Heart right ventricle (tissue), 16 donors: ENCODE data around the gene ARMC8. TPM values are rescaled to one million over a fixed set of nuclear protein-coding genes. Genes with fewer than 3 reads are reported as not detected.

Experiments used
- ATAC-seq, 8 donors: fragments of 200-7000 bp; cut with Tn5 transposase; one replicate each; pipeline ENCODE4 v1.9.1; 2020; ENCODE audit warnings: mild to moderate bottlenecking in 8 of 8, moderate library complexity in 8 of 8, moderate number of reproducible peaks in 1 of 8
- DNase-seq, 2 donors: peaks; one replicate each; pipeline ENCODE4 v3.0.0-alpha.2; 2020
- H3K27ac ChIP-seq, 10 donors: fragments of 200-600 bp; sonication (generic) in 2 of 10; one replicate each; pipeline versions ENCODE4 v1.5.0 to v1.8.0; 2020 to 2022; ENCODE audit warnings: mild to moderate bottlenecking in 3 of 10
- H3K27me3 ChIP-seq, 7 donors: fragments of 200-600 bp; one replicate each; pipeline ENCODE4 v1.8.0; 2021 to 2022; ENCODE audit warnings: mild to moderate bottlenecking in 2 of 7
- H3K36me3 ChIP-seq, 9 donors: fragments of 200-600 bp; sonication (generic) in 1 of 9; one replicate each; pipeline versions ENCODE4 v1.5.0 to v1.8.0; 2020 to 2022; ENCODE audit warnings: mild to moderate bottlenecking in 2 of 9
- H3K4me1 ChIP-seq, 9 donors: fragments of 200-600 bp; sonication (generic) in 1 of 9; one replicate each; pipeline versions ENCODE4 v1.5.0 to v1.8.0; 2020 to 2022; ENCODE audit warnings: mild to moderate bottlenecking in 4 of 9
- H3K4me3 ChIP-seq, 10 donors: fragments of 200-600 bp; sonication (generic) in 2 of 10; one replicate each; pipeline versions ENCODE4 v1.5.0 to v1.8.0; 2020 to 2022; ENCODE audit warnings: mild to moderate bottlenecking in 7 of 10, moderate library complexity in 2 of 10
- H3K9me3 ChIP-seq, 11 donors: fragments of 200-600 bp in 10 of 11; sonication (generic) in 2 of 11; one replicate each; pipeline versions ENCODE4 v1.5.0 to v1.8.0; 2013 to 2022; ENCODE audit warnings: mild to moderate bottlenecking in 2 of 11, control low read depth in 1 of 11, moderate library complexity in 1 of 11
- WGBS, 2 donors: extraction: QIAGEN DNeasy Blood & Tissue Kit; methylation state at CpG; one replicate each; pipeline ENCODE4 v1.1.7; 2013; ENCODE audit warnings: inconsistent platforms in 1 of 2; 5-methylcytosine and 5-hydroxymethylcytosine counted together
- intact Hi-C, 10 donors: fragments of 100-400 bp; cut with DNase I; formaldehyde crosslinking; loops; one replicate each; pipeline versions ENCODE4 v1.11.1 to v1.14.2; 2022
- polyA plus RNA-seq, 2 donors: library from polyadenylated mRNA; stranded (reverse); fragments of 200-250 nt; gene quantifications; one replicate each; pipeline ENCODE4 v1.2.3, GENCODE V29; 2013
- total RNA-seq, 10 donors: library from RNA; stranded (reverse); fragmentation: NEBNext Ultra II Directional in 3 of 10; extraction: Animal tissue kit (Norgen Biotek cat#: 25700) in 3 of 10; gene quantifications; one replicate each; pipeline versions ENCODE4 v1.2.1 to v1.2.4, GENCODE V29; 2021 to 2023
- TF ChIP-seq, protein P1 (sequence below), 9 donors: fragments of 200-600 bp; sonication (generic) in 2 of 9; IDR thresholded peaks; one replicate each; pipeline versions ENCODE4 v1.5.0 to v1.8.0; 2021 to 2022; ENCODE audit warnings: antibody characterized with exemption in 9 of 9, mild to moderate bottlenecking in 5 of 9, moderate library complexity in 1 of 9
- donor health status: Arrhythmogenic right ventricular cardiomyopathy.
- donor health status: ischemic (EF 13 %, LVEDD 7.1; RV severe dilation, severe dysfunction).
- donor health status: healthy with polysubstance abuse.
- donor health status: DM: no; HTN: yes; CAD: no.
- donor health status: DM: no; HTN: no; CAD: no.
- donor health status: ischemic (EF 25% LVEDD 6.9; RV normal size, moderate dysfunction).
- donor health status: ischemic (EF 25% LVEDD 5.7; RV mildly dilated, moderate dysfunction).
- donor health status: healthy.
- donor health status: DM: yes; HTN: yes; CAD: no.
- donor health status: Ischemic cardiomyopathy.
- donor health status: ischemic (EF 35%, LVEDD 5.7; RV mildly dilated, moderate dysfunction).
- donor health status: nonischemic (EF 11% LVEDD 7.7; RV severe dilation, severe dysfunction).
- donor health status: DM: yes; HTN: yes; CAD: no.
- donor health status: PGD.
- donor health status: ischemic (EF 29% LVEDD 5.4; RV normal size, mild dysfunction).
- donor health status: nonischemic (EF 23%, LVEDD 6.1; RV moderate dilation, normal function).

The ARMC8 gene
- total and polyA plus RNA-seq, 12 donors: 13.8 to 49.3 (median 30.0) TPM

DNA sequence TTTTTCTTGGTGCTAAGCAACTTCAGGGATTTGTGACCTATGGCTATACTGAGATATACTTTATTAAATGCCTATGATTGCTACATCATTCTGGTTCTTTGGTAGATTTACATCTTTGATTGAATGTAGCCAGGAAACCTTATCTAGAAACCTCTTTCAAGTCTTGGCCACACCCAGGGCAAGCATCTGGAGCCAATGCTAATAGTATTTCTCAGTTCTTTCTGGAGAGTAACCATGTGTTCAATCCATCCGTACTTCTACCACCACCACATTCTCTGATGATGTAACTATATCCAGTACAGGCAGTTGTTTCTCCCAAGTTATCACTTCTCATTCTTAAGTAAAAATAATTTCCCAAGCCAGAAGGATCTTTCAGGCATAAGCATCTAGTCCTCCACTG, 73.5 kb downstream of the ARMC8 start:
- peaks cover 0 to 56% (median 7%) of the 10 kb centered on the region in 9 donors for H3K36me3 ChIP-seq
- DNase-seq (no peak), ATAC-seq (no peak)
- 75 to 88% methylated on average over 1 of the region's 1 CpG for WGBS, 2 donors
- no peaks in the 10 kb centered on the region for H3K27me3 ChIP-seq
- intact Hi-C loops: no loop called here
- H3K4me1 ChIP-seq: no peaks in the 10 kb centered on the region
- no peak overlapping the region for H3K4me3 ChIP-seq
- H3K9me3 ChIP-seq: no peaks in the 10 kb centered on the region
- no peak overlapping the region for H3K27ac ChIP-seq
- TF ChIP-seq, protein P1, sequence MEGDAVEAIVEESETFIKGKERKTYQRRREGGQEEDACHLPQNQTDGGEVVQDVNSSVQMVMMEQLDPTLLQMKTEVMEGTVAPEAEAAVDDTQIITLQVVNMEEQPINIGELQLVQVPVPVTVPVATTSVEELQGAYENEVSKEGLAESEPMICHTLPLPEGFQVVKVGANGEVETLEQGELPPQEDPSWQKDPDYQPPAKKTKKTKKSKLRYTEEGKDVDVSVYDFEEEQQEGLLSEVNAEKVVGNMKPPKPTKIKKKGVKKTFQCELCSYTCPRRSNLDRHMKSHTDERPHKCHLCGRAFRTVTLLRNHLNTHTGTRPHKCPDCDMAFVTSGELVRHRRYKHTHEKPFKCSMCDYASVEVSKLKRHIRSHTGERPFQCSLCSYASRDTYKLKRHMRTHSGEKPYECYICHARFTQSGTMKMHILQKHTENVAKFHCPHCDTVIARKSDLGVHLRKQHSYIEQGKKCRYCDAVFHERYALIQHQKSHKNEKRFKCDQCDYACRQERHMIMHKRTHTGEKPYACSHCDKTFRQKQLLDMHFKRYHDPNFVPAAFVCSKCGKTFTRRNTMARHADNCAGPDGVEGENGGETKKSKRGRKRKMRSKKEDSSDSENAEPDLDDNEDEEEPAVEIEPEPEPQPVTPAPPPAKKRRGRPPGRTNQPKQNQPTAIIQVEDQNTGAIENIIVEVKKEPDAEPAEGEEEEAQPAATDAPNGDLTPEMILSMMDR (IDR thresholded peaks at IDR 0.05): no peak

DNA sequence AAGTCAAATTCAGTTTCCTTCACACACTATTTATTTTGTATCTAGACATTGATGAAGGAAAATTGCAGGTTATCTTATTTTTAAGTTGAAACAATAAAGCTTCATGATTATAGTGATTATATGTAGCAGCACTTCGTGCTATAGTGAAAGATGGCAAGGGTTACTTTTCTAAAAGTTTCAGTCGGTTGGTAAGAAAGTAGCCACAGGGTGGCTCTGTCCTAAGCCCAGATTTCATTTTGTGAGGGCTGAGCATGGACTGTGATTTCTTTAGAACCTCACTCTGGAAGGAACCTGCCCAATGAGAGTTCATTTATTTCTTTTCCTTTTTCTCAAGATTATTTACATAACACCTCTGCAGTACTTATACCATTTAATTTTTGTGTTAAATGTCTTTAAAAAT, 76.0 kb downstream of the ARMC8 start:
- WGBS, 2 donors: 51 to 57% methylated on average over 2 of the region's 2 CpGs
- no peak for ATAC-seq
- intact Hi-C loops: no loop called here
- H3K4me3 ChIP-seq: no peak overlapping the region
- no peaks in the 10 kb centered on the region for H3K4me1 ChIP-seq
- H3K36me3 ChIP-seq: peaks cover 0 to 78% (median 11%) of the 10 kb centered on the region in 9 donors
- no peak for DNase-seq
- H3K9me3 ChIP-seq: no peaks in the 10 kb centered on the region
- TF ChIP-seq, protein P1 (IDR thresholded peaks at IDR 0.05): peak in 3 of 9 donors; percentile 16 to 31 (median 18)
- H3K27me3 ChIP-seq: no peaks in the 10 kb centered on the region
- H3K27ac ChIP-seq: no peak overlapping the region

DNA sequence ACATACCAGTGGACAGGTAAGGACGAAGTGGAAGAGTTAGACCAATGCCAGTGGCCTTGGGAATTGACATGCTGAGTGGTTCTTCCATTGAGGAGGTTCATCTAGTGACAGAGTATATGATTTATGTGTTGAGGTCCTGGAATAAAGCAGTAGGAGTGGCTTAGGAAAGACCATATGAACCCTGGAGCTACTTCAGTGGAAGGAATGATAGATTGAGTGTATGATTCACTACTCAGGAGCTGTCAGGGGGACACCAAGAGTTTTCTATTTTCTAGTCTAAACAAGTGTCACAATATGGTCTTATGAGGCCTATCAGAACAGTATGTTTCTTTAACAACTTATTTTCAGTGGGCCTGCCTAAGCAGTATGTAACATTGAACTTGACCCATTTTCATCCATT, 78.6 kb downstream of the ARMC8 start:
- WGBS, 2 donors: 94 to 100% methylated on average over 1 of the region's 1 CpG
- no peaks in the 10 kb centered on the region for H3K9me3 ChIP-seq
- H3K4me1 ChIP-seq: no peaks in the 10 kb centered on the region
- no peaks in the 10 kb centered on the region for H3K27me3 ChIP-seq
- peaks cover 0 to 85% (median 21%) of the 10 kb centered on the region in 9 donors for H3K36me3 ChIP-seq
- TF ChIP-seq, protein P1 (IDR thresholded peaks at IDR 0.05): no peak
- H3K4me3 ChIP-seq: no peak overlapping the region
- DNase-seq: no peak
- no peak overlapping the region for H3K27ac ChIP-seq
- no peak for ATAC-seq
- intact Hi-C loops: no loop called here

DNA sequence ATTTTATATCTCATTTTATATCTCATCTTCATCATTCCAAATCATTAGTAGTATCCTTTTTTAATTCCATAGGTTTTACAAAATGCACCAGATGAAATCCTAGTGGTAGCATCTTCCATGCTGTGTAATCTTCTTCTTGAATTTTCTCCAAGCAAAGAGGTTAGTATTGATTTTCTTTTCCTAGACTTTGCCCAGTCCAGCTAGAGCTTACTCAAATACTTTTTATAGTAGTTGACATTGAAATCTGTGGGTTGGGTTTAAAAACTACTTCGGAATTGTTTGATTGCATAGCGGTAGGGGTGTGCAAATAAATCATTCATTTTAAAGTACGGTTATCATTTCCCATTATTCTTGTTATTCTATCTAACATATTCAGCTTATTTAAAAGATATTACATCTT, 80.0 kb downstream of the ARMC8 start:
- ATAC-seq (no peak), DNase-seq (no peak)
- intact Hi-C loops: no loop called here
- Histone ChIP-seq H3K4me3 (no peak overlapping the region), H3K27me3 (no peaks in the 10 kb centered on the region), H3K4me1 (no peaks in the 10 kb centered on the region), H3K36me3 (peaks cover 0 to 96% (median 21%) of the 10 kb centered on the region in 9 donors), H3K27ac (no peak overlapping the region), H3K9me3 (no peaks in the 10 kb centered on the region)
- TF ChIP-seq, protein P1 (IDR thresholded peaks at IDR 0.05): no peak
- WGBS, 2 donors: 97% methylated on average over 3 of the region's 3 CpGs
